Liver (tissue), 3 donors: ENCODE results near the gene PLTP.

Experiments used
- EGR1 ChIP-seq, 2 donors: IDR thresholded peaks; 2 replicates each; pipeline ENCODE4 v1.6.1; 2016 to 2018; ENCODE audit warnings: antibody characterized with exemption in 2 of 2, low read depth in 2 of 2
- GABPA ChIP-seq, 2 donors: IDR thresholded peaks in 1 of 2; conservative IDR thresholded peaks in 1 of 2; 2 replicates each; pipeline ENCODE4 v1.6.1; 2016; ENCODE audit warnings: antibody characterized with exemption in 2 of 2, mild to moderate bottlenecking in 1 of 2, moderate library complexity in 1 of 2
- JUND ChIP-seq, 2 donors: IDR thresholded peaks; 2 replicates each; pipeline ENCODE4 v1.6.1; 2016; ENCODE audit warnings: antibody characterized with exemption in 2 of 2
- RAD21 ChIP-seq, 2 donors: IDR thresholded peaks; 2 replicates each; pipeline ENCODE4 v1.6.1; 2016; ENCODE audit warnings: antibody characterized with exemption in 2 of 2, mild to moderate bottlenecking in 2 of 2
- SP1 ChIP-seq: IDR thresholded peaks from 2 replicates; pipeline ENCODE4 v1.6.1; 2018; ENCODE audit warnings: antibody characterized with exemption, mild to moderate bottlenecking
- TAF1 ChIP-seq: conservative IDR thresholded peaks from 2 replicates; pipeline ENCODE4 v1.6.1; 2016; ENCODE audit warnings: antibody characterized with exemption, mild to moderate bottlenecking
- YY1 ChIP-seq: IDR thresholded peaks from 2 replicates; pipeline ENCODE4 v1.6.1; 2016; ENCODE audit warnings: antibody characterized with exemption, mild to moderate bottlenecking
- TF ChIP-seq, protein P1 (sequence below): fragments of 150-350 bp; IDR thresholded peaks from 2 replicates; pipeline ENCODE4 v1.5.1; 2017; ENCODE audit warnings: improper control_type of control experiment, low read depth, low read length; ENCODE audit not compliant: missing input control
- TF ChIP-seq, protein P2 (sequence below): IDR thresholded peaks from 2 replicates; pipeline ENCODE4 v1.6.1; 2016; ENCODE audit warnings: antibody characterized with exemption, mild to moderate bottlenecking
- TF ChIP-seq, protein P3 (sequence below): IDR thresholded peaks from 2 replicates; pipeline ENCODE4 v1.6.1; 2016; ENCODE audit warnings: antibody characterized with exemption
- TF ChIP-seq, protein P4 (sequence below): IDR thresholded peaks from 2 replicates; pipeline ENCODE4 v1.6.1; 2016; ENCODE audit warnings: antibody characterized with exemption
- donor health status: healthy.
- donor health status: healthy.

DNA sequence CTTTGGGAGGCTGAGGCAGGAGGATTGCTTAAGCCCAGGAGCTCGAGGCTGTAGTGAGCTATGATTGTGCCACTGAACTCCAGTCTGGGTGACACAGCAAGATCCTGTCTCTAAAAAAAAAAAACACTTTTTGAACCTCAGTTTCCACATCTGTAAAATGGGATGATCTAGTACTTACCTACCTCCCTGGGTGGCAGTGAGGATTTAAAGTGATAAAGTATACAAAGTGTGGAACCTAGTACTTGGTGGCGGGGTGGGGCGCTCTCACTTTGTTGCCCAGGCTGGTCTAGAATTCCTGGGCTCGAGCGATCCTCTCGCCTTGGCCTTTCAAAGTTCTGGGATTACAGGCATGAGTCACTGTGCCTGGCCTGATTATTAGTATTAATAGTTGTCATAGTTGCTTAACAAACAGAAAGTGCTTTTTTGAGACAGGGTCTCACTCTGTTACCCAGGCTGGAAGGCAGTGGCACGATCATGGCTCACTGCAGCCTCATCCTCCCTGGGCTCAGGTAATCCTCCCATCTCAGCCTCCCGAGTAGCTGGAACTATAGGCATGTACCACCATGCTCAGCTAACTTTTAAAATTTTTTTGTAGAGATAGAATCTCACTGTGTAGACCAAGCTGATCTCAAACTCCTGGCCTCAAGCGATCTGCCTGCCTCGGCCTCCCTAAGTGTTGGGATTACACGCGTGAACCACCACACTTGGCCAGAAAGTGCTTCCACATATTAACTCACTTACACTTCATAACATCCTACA is 7.0 kb upstream of the PLTP start:
- TF ChIP-seq GABPA (IDR thresholded peaks at IDR 0.05 in 1 of 2, conservative IDR thresholded peaks at IDR 0.05 in 1 of 2), result no peak
- TF ChIP-seq, protein P1, sequence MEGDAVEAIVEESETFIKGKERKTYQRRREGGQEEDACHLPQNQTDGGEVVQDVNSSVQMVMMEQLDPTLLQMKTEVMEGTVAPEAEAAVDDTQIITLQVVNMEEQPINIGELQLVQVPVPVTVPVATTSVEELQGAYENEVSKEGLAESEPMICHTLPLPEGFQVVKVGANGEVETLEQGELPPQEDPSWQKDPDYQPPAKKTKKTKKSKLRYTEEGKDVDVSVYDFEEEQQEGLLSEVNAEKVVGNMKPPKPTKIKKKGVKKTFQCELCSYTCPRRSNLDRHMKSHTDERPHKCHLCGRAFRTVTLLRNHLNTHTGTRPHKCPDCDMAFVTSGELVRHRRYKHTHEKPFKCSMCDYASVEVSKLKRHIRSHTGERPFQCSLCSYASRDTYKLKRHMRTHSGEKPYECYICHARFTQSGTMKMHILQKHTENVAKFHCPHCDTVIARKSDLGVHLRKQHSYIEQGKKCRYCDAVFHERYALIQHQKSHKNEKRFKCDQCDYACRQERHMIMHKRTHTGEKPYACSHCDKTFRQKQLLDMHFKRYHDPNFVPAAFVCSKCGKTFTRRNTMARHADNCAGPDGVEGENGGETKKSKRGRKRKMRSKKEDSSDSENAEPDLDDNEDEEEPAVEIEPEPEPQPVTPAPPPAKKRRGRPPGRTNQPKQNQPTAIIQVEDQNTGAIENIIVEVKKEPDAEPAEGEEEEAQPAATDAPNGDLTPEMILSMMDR, result no peak
- TF ChIP-seq, protein P2, sequence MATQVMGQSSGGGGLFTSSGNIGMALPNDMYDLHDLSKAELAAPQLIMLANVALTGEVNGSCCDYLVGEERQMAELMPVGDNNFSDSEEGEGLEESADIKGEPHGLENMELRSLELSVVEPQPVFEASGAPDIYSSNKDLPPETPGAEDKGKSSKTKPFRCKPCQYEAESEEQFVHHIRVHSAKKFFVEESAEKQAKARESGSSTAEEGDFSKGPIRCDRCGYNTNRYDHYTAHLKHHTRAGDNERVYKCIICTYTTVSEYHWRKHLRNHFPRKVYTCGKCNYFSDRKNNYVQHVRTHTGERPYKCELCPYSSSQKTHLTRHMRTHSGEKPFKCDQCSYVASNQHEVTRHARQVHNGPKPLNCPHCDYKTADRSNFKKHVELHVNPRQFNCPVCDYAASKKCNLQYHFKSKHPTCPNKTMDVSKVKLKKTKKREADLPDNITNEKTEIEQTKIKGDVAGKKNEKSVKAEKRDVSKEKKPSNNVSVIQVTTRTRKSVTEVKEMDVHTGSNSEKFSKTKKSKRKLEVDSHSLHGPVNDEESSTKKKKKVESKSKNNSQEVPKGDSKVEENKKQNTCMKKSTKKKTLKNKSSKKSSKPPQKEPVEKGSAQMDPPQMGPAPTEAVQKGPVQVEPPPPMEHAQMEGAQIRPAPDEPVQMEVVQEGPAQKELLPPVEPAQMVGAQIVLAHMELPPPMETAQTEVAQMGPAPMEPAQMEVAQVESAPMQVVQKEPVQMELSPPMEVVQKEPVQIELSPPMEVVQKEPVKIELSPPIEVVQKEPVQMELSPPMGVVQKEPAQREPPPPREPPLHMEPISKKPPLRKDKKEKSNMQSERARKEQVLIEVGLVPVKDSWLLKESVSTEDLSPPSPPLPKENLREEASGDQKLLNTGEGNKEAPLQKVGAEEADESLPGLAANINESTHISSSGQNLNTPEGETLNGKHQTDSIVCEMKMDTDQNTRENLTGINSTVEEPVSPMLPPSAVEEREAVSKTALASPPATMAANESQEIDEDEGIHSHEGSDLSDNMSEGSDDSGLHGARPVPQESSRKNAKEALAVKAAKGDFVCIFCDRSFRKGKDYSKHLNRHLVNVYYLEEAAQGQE, result no peak
- TF ChIP-seq TAF1, result no peak
- no peak for TF ChIP-seq RAD21 (IDR thresholded peaks at IDR 0.05)
- no peak for TF ChIP-seq EGR1 (IDR thresholded peaks at IDR 0.05; ENCODE audit: low read depth in 2 of 2)
- no peak for TF ChIP-seq YY1
- TF ChIP-seq, protein P3, sequence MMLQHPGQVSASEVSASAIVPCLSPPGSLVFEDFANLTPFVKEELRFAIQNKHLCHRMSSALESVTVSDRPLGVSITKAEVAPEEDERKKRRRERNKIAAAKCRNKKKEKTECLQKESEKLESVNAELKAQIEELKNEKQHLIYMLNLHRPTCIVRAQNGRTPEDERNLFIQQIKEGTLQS, result no peak
- TF ChIP-seq, protein P4, sequence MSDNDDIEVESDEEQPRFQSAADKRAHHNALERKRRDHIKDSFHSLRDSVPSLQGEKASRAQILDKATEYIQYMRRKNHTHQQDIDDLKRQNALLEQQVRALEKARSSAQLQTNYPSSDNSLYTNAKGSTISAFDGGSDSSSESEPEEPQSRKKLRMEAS, result no peak
- no peak for TF ChIP-seq JUND (IDR thresholded peaks at IDR 0.05)
- TF ChIP-seq SP1, result no peak
